Skeletal muscle tissue (tissue), 4 donors: ENCODE measurements around the gene CLDN5. TPM values are rescaled to one million over a fixed set of nuclear protein-coding genes. Genes with fewer than 3 reads are reported as not detected.

ENCODE experiments used
- H3K27ac ChIP-seq: one replicate; pipeline ENCODE4 v1.7.0; 2013; ENCODE audit warnings: mild to moderate bottlenecking, low read depth, low read length, inconsistent platforms
- H3K27me3 ChIP-seq, 3 donors: one replicate each; pipeline ENCODE4 v1.7.0; 2013; ENCODE audit warnings: low read length in 3 of 3; ENCODE audit not compliant: control insufficient read depth in 3 of 3, insufficient read depth in 3 of 3
- H3K36me3 ChIP-seq, 3 donors: one replicate each; pipeline ENCODE4 v1.7.0; 2013; ENCODE audit warnings: low read length in 3 of 3; ENCODE audit not compliant: control insufficient read depth in 3 of 3, insufficient read depth in 3 of 3
- H3K4me1 ChIP-seq, 3 donors: one replicate each; pipeline ENCODE4 v1.7.0; 2013; ENCODE audit warnings: low read length in 3 of 3, mild to moderate bottlenecking in 3 of 3; ENCODE audit not compliant: control insufficient read depth in 3 of 3, insufficient read depth in 3 of 3
- H3K4me3 ChIP-seq, 3 donors: one replicate each; pipeline ENCODE4 v1.7.0; 2013; ENCODE audit warnings: low read length in 3 of 3
- H3K9ac ChIP-seq, 3 donors: one replicate each; pipeline ENCODE4 v1.7.0; 2013; ENCODE audit warnings: low read length in 3 of 3, mild to moderate bottlenecking in 3 of 3, moderate library complexity in 2 of 3, low read depth in 1 of 3
- H3K9me3 ChIP-seq, 3 donors: one replicate each; pipeline ENCODE4 v1.7.0; 2013; ENCODE audit warnings: low read length in 3 of 3; ENCODE audit not compliant: control insufficient read depth in 3 of 3
- total RNA-seq: library from RNA; depleted of rRNA; stranded (reverse); fragments of >200 nt; gene quantifications from one replicate; pipeline ENCODE4 v1.2.3, GENCODE V29; 2014
- donor health status: Osteomylitis.

CLDN5 gene
- 84.0 TPM for total RNA-seq

GRCh38 chr22:19524170-19525115 is at the start of gene CLDN5:
CLDN5 (minus strand) TSS chr22:19524410; CDS start chr22:19524255, 155 bp downstream.
- Histone ChIP-seq H3K9ac (peak within 1 kb of the TSS; percentile 57 to 79 (median 59)), H3K36me3 (no peaks in the 10 kb centered on the region), H3K4me3 (peak within 1 kb of the TSS; percentile 66 to 72 (median 67)), H3K27ac (peak within 1 kb of the TSS; percentile 81), H3K27me3 (peaks cover 29 to 48% (median 39%) of the 10 kb centered on the region in 3 donors), H3K9me3 (no peaks in the 10 kb centered on the region), H3K4me1 (peaks cover 17 to 37% (median 35%) of the 10 kb centered on the region in 3 donors)

GRCh38 chr22:19571995-19572394 is 47.8 kb upstream of the CLDN5 start:
- Histone ChIP-seq H3K36me3 (no peaks in the 10 kb centered on the region), H3K4me1 (peaks cover 6 to 20% (median 14%) of the 10 kb centered on the region in 3 donors), H3K4me3 (no peak overlapping the region), H3K27ac (peak overlapping the region; percentile 18), H3K9ac (no peak overlapping the region), H3K27me3 (peaks cover 0 to under 1% (median 0%) of the 10 kb centered on the region in 3 donors), H3K9me3 (no peaks in the 10 kb centered on the region)

GRCh38 chr22:19571207-19571795 is 47.1 kb upstream of the CLDN5 start:
- Histone ChIP-seq H3K9me3 (no peaks in the 10 kb centered on the region), H3K27me3 (no peaks in the 10 kb centered on the region), H3K27ac (peak overlapping the region; percentile 18), H3K4me3 (no peak overlapping the region), H3K4me1 (peaks cover 4 to 24% (median 14%) of the 10 kb centered on the region in 3 donors), H3K9ac (no peak overlapping the region), H3K36me3 (no peaks in the 10 kb centered on the region)

GRCh38 chr22:19569976-19570375 is 45.8 kb upstream of the CLDN5 start:
- Histone ChIP-seq H3K27me3 (no peaks in the 10 kb centered on the region), H3K27ac (no peak overlapping the region), H3K9ac (no peak overlapping the region), H3K9me3 (no peaks in the 10 kb centered on the region), H3K4me1 (peaks cover 4 to 26% (median 14%) of the 10 kb centered on the region in 3 donors), H3K36me3 (no peaks in the 10 kb centered on the region), H3K4me3 (no peak overlapping the region)

- Histone ChIP-seq H3K27ac (no peak overlapping the region), H3K4me1 (peaks cover 4 to 26% (median 14%) of the 10 kb centered on the region in 3 donors), H3K4me3 (no peak overlapping the region)
Measured at GRCh38 chr22:19569276-19569640, 45.0 kb upstream of the CLDN5 start.

GRCh38 chr22:19568337-19569275 is 44.4 kb upstream of the CLDN5 start:
- peak overlapping the region; percentile 66 for H3K27ac ChIP-seq
- no peaks in the 10 kb centered on the region for H3K36me3 ChIP-seq
- peaks cover 4 to 26% (median 14%) of the 10 kb centered on the region in 3 donors for H3K4me1 ChIP-seq
- no peaks in the 10 kb centered on the region for H3K27me3 ChIP-seq
- no peak overlapping the region for H3K9ac ChIP-seq
- H3K4me3 ChIP-seq, result no peak overlapping the region
- H3K9me3 ChIP-seq, result no peaks in the 10 kb centered on the region

More at GRCh38 chr22:19569276-19569640, 45.0 kb upstream of the CLDN5 start:
- no peaks in the 10 kb centered on the region for H3K9me3 ChIP-seq
- H3K9ac ChIP-seq, result no peak overlapping the region
- H3K27me3 ChIP-seq, result no peaks in the 10 kb centered on the region
- H3K36me3 ChIP-seq, result no peaks in the 10 kb centered on the region

- Histone ChIP-seq H3K27me3 (no peaks in the 10 kb centered on the region), H3K27ac (peak overlapping the region; percentile 66), H3K36me3 (no peaks in the 10 kb centered on the region), H3K9ac (peak overlapping the region in 1 of 3 donors; percentile 50), H3K4me1 (peaks cover 4 to 26% (median 14%) of the 10 kb centered on the region in 3 donors), H3K9me3 (no peaks in the 10 kb centered on the region), H3K4me3 (no peak overlapping the region)
Measured at GRCh38 chr22:19567157-19568009, 43.2 kb upstream of the CLDN5 start.

- H3K36me3 ChIP-seq, result no peaks in the 10 kb centered on the region
- no peaks in the 10 kb centered on the region for H3K9me3 ChIP-seq
- peak overlapping the region; percentile 66 for H3K27ac ChIP-seq
- H3K27me3 ChIP-seq, result no peaks in the 10 kb centered on the region
- H3K4me3 ChIP-seq, result no peak overlapping the region
- H3K9ac ChIP-seq, result no peak overlapping the region
- peaks cover 4 to 26% (median 14%) of the 10 kb centered on the region in 3 donors for H3K4me1 ChIP-seq
Measured at GRCh38 chr22:19566279-19567156, 42.3 kb upstream of the CLDN5 start.
